Transverse colon (tissue), 3 donors: Measurements from ENCODE around the gene KRCC1.

ENCODE experiments used
- POLR2A ChIP-seq: fragments of 450-650 bp; IDR thresholded peaks from one replicate; pipeline ENCODE4 v1.6.1; 2016; ENCODE audit warnings: antibody characterized with exemption, mild to moderate bottlenecking, moderate library complexity
- TF ChIP-seq, protein P1 (sequence below), 5 experiments: fragments of 200-600 bp in 3 of 5; fragments of 450-650 bp in 2 of 5; sonication (generic) in 3 of 5; IDR thresholded peaks; 1 replicate in 2 of 5; 2 replicates in 3 of 5; pipeline ENCODE4 v1.5.1; 2016 to 2017; ENCODE audit warnings: antibody characterized with exemption in 5 of 5, inconsistent platforms in 3 of 5, mild to moderate bottlenecking in 2 of 5, moderate library complexity in 1 of 5

DNA sequence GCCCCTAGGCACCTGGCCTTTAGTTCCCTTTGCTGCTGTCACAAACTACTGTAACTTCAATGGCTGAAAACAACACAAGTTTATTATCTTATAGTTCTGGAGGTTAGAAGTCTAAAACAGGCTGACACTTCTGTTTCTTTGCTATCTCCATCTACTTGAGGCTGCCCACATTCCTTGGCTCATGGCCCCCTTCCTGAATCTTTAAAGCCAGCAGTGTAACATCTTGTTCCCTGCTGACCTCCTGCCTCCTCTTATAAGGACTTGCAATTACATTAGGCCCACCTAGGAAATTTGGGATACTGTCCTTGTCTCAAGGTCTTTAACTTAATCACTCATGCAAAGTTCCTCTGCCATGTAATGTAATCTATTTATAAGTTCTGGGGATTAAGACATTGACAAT, 18.6 kb upstream of the KRCC1 start:
- TF ChIP-seq, protein P1, sequence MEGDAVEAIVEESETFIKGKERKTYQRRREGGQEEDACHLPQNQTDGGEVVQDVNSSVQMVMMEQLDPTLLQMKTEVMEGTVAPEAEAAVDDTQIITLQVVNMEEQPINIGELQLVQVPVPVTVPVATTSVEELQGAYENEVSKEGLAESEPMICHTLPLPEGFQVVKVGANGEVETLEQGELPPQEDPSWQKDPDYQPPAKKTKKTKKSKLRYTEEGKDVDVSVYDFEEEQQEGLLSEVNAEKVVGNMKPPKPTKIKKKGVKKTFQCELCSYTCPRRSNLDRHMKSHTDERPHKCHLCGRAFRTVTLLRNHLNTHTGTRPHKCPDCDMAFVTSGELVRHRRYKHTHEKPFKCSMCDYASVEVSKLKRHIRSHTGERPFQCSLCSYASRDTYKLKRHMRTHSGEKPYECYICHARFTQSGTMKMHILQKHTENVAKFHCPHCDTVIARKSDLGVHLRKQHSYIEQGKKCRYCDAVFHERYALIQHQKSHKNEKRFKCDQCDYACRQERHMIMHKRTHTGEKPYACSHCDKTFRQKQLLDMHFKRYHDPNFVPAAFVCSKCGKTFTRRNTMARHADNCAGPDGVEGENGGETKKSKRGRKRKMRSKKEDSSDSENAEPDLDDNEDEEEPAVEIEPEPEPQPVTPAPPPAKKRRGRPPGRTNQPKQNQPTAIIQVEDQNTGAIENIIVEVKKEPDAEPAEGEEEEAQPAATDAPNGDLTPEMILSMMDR (IDR thresholded peaks at IDR 0.05), result no peak
- TF ChIP-seq POLR2A, result no peak
